ENCODE data around the gene S1PR4. TPM values are rescaled to one million over a fixed set of nuclear protein-coding genes. Genes with fewer than 3 reads are reported as not detected.

S1PR4 gene
- total RNA-seq, 1 experiment from 2014 or later: 0.28 TPM

- no peak for TF ChIP-seq PRDM15 (CRISPR knock-in tag; IDR thresholded peaks at IDR 0.05)
- no peak for TF ChIP-seq NR3C1 (CRISPR knock-in tag; conservative IDR thresholded peaks at IDR 0.05; ENCODE audit: low read depth)
- TF ChIP-seq ATF1 (CRISPR knock-in tag; IDR thresholded peaks at IDR 0.05): no peak
- TF ChIP-seq ZNF671 (CRISPR knock-in tag; IDR thresholded peaks at IDR 0.05): no peak
- no peak for TF ChIP-seq ARID4B (CRISPR knock-in tag; IDR thresholded peaks at IDR 0.05; ENCODE audit: borderline replicate concordance)
- TF ChIP-seq ATF3 (CRISPR knock-in tag; conservative IDR thresholded peaks at IDR 0.05): no peak
- TF ChIP-seq HMGXB4 (CRISPR knock-in tag; IDR thresholded peaks at IDR 0.05): no peak
- TF ChIP-seq ZNF532 (CRISPR knock-in tag; IDR thresholded peaks at IDR 0.05; ENCODE audit: borderline replicate concordance): no peak
- no peak for TF ChIP-seq IRF1 (CRISPR knock-in tag; IDR thresholded peaks at IDR 0.05)
- TF ChIP-seq SP1 (CRISPR knock-in tag; conservative IDR thresholded peaks at IDR 0.05): no peak
- TF ChIP-seq MLX (CRISPR knock-in tag; IDR thresholded peaks at IDR 0.05): no peak
These were observed 47.1 kb downstream of the S1PR4 start (continued) for GRCh38 chr19:3225677-3226093.
